Parathyroid adenoma (tissue), 2 donors: ENCODE measurements around the gene NDUFS6.

ENCODE experiments used
- H2AFZ ChIP-seq: fragments of 300-600 bp; sonication (generic); one replicate; pipeline ENCODE4 v1.7.0; 2017; ENCODE audit warnings: antibody characterized with exemption, mild to moderate bottlenecking
- H3K27ac ChIP-seq: fragments of 300-600 bp; sonication (generic); one replicate; pipeline ENCODE4 v1.7.0; 2017
- H3K27me3 ChIP-seq: fragments of 300-600 bp; sonication (generic); one replicate; pipeline ENCODE4 v1.7.0; 2017; ENCODE audit warnings: low read length; ENCODE audit not compliant: control insufficient read depth, insufficient read depth
- H3K36me3 ChIP-seq: fragments of 300-600 bp; sonication (generic); one replicate; pipeline ENCODE4 v1.7.0; 2017; ENCODE audit warnings: low read length; ENCODE audit not compliant: control insufficient read depth, insufficient read depth
- H3K4me1 ChIP-seq: fragments of 300-600 bp; sonication (generic); one replicate; pipeline ENCODE4 v1.7.0; 2017; ENCODE audit warnings: control low read depth
- H3K4me2 ChIP-seq: fragments of 300-600 bp; sonication (generic); one replicate; pipeline ENCODE4 v1.7.0; 2017; ENCODE audit warnings: low read length
- H3K4me3 ChIP-seq: fragments of 300-600 bp; sonication (generic); one replicate; pipeline ENCODE4 v1.7.0; 2017; ENCODE audit warnings: low read depth, low read length
- H3K79me2 ChIP-seq: fragments of 300-600 bp; sonication (generic); one replicate; pipeline ENCODE4 v1.7.0; 2017; ENCODE audit warnings: control low read depth
- H3K9ac ChIP-seq: fragments of 300-600 bp; sonication (generic); one replicate; pipeline ENCODE4 v1.7.0; 2017; ENCODE audit warnings: mild to moderate bottlenecking
- H3K9me3 ChIP-seq: fragments of 300-600 bp; sonication (generic); one replicate; pipeline ENCODE4 v1.7.0; 2017; ENCODE audit warnings: low read length; ENCODE audit not compliant: control insufficient read depth
- TF ChIP-seq, protein P1 (sequence below): fragments of 300-600 bp; sonication (generic); IDR thresholded peaks from one replicate; pipeline ENCODE4 v1.7.0; 2017; ENCODE audit warnings: antibody characterized with exemption, mild to moderate bottlenecking
- donor health status: primary hyperparathyroidism.

NDUFS6 gene

DNA sequence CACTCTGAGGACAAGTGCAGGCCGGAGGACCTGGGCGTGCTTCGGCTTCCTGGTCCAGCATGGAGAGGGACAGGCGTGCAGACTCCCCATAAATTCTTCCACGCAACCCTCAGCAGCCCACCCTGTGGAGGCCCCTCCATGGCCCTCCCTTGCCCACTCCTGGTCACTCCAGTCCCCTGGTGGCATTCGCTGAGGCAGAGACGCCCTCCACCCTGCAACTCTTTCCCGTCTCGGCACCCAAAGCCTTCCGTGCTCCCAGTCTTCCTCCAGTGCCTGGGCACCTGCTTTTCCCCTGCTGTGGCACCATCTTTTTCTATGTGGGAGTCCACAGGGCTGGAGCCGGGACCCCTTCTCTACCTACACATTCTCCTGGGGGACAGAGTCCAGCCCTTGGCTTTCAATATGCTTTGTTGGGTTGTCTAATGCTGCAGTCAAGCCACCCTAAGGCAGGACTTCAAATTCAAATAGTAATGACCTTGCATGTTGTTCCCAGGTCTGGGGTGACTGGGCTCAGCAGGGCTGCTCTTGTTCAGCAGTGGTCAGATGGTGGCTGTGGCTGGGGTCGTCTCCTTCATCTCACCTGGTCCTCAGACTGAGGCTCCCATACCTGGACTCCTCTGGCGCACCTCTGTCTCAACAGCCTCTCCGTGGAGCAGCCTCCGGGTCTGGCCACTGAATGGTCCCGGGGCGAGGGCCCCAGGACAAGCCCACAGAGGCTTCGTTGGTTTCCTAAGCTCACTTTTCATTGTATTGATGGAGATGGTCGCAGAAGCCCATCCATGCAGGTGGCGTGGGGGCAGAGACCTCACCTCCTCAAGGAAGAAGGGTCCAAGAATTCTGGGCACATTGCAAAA, 16.8 kb upstream of the NDUFS6 start:
- H2AFZ ChIP-seq: no peak overlapping the region
- no peak overlapping the region for H3K4me3 ChIP-seq
- no peak overlapping the region for H3K4me2 ChIP-seq
- H3K79me2 ChIP-seq: no peaks in the 10 kb centered on the region
- TF ChIP-seq, protein P1, sequence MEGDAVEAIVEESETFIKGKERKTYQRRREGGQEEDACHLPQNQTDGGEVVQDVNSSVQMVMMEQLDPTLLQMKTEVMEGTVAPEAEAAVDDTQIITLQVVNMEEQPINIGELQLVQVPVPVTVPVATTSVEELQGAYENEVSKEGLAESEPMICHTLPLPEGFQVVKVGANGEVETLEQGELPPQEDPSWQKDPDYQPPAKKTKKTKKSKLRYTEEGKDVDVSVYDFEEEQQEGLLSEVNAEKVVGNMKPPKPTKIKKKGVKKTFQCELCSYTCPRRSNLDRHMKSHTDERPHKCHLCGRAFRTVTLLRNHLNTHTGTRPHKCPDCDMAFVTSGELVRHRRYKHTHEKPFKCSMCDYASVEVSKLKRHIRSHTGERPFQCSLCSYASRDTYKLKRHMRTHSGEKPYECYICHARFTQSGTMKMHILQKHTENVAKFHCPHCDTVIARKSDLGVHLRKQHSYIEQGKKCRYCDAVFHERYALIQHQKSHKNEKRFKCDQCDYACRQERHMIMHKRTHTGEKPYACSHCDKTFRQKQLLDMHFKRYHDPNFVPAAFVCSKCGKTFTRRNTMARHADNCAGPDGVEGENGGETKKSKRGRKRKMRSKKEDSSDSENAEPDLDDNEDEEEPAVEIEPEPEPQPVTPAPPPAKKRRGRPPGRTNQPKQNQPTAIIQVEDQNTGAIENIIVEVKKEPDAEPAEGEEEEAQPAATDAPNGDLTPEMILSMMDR: no peak
- no peaks in the 10 kb centered on the region for H3K9me3 ChIP-seq
- no peaks in the 10 kb centered on the region for H3K4me1 ChIP-seq
- H3K36me3 ChIP-seq: no peaks in the 10 kb centered on the region
- H3K27me3 ChIP-seq: no peaks in the 10 kb centered on the region
- no peak overlapping the region for H3K27ac ChIP-seq
- no peak overlapping the region for H3K9ac ChIP-seq

DNA sequence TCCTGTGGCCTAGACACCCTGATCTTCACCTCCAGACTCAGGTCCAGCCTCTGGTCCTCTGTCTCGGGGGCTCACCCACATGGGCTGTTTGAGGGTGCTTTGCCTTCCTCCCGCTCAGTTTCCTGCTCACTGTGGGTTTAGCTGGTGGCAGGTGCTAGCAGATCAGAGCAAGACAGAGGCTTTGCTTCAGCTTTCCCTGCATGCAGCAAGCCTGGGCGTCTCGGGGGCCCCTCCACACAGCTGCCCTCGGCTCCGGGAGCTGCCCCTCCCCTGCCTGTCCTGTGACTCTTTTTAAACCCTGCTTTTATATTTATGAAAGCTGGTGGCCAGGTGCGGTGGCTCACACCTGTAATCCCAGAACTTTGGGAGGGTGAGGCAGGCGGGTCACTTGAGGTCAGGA, 16.1 kb upstream of the NDUFS6 start:
- H3K4me2 ChIP-seq: no peak overlapping the region
- TF ChIP-seq, protein P1: no peak

DNA sequence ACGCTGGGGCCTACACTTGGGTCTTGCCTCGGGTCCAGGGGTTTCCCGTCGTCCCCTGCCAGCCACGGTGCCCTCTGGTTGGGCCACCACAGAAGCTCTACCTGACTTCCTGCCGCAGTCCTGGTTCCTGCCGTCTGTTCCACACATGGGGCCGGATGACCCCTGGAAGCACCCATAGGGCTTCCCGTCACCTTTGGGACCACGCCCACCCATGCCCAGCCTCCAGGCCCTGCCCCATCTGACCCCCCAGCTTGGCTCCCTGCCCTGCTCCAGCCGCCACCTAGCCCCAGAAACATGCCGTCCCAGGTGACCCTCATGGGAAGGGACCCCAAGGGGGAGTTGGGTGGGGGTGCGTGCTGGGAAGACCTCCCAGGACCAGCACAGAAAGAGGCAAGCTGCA, 15.2 kb upstream of the NDUFS6 start:
- no peaks in the 10 kb centered on the region for H3K79me2 ChIP-seq
- H3K36me3 ChIP-seq: no peaks in the 10 kb centered on the region
- TF ChIP-seq, protein P1: no peak
- no peak overlapping the region for H3K4me3 ChIP-seq
- no peak overlapping the region for H3K9ac ChIP-seq
- no peaks in the 10 kb centered on the region for H3K9me3 ChIP-seq
- no peak overlapping the region for H3K4me2 ChIP-seq
- H3K27me3 ChIP-seq: no peaks in the 10 kb centered on the region
- no peaks in the 10 kb centered on the region for H3K4me1 ChIP-seq
- H3K27ac ChIP-seq: no peak overlapping the region
- H2AFZ ChIP-seq: no peak overlapping the region

More for the DNA sequence above, 16.1 kb upstream of the NDUFS6 start:
- H3K9me3 ChIP-seq: no peaks in the 10 kb centered on the region
- H3K4me3 ChIP-seq: no peak overlapping the region
- no peak overlapping the region for H3K9ac ChIP-seq
- no peaks in the 10 kb centered on the region for H3K36me3 ChIP-seq
- H3K4me1 ChIP-seq: no peaks in the 10 kb centered on the region
- no peak overlapping the region for H3K27ac ChIP-seq
- no peaks in the 10 kb centered on the region for H3K79me2 ChIP-seq
- H2AFZ ChIP-seq: no peak overlapping the region
- H3K27me3 ChIP-seq: no peaks in the 10 kb centered on the region

DNA sequence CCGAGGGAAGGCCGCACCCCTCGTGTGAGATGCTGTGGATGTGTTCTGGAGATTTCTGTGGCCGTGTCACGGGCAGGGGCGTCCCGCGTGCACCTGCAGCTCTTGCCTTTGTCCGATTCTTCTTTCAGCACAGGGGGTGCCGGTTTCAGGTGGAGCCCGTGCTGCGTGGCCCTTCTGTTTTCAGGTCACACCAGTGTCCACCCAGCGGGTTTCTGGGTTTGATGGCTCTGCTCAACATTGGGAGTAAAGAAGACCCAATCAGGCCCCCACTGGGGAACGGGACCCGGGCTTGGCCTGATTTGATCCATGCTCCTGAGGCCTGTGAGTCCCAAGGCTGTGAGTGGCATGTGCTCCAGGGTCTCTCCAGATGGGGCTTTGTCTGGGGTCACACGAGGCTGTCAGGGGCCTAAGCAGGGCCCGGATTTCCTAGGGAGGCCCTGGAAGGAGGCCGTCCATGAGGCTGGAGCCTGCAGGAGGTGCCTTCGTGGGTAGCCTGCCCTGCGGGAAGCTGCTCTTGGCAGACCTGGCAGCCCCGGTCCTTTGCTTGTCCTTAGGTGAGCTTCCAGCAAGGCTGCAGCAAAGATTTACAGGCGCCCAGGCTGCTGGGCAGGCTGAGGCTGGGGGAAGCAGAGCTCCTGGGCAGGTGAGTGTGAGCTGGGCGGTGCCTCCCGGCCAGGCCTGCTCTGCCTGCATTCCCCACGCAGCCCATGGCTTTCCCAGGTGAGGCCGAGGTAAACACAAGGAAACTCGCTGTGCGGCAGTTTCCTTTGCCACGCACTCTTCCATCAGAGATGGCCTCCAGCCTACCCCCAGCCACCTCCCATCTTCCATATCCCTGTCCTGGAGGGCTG, 14.4 kb upstream of the NDUFS6 start:
- H3K36me3 ChIP-seq: no peaks in the 10 kb centered on the region
- no peaks in the 10 kb centered on the region for H3K79me2 ChIP-seq
- H3K9ac ChIP-seq: no peak overlapping the region
- H3K9me3 ChIP-seq: no peaks in the 10 kb centered on the region
- TF ChIP-seq, protein P1: no peak
- no peak overlapping the region for H3K27ac ChIP-seq
- no peaks in the 10 kb centered on the region for H3K27me3 ChIP-seq
- H3K4me2 ChIP-seq: no peak overlapping the region
- H3K4me3 ChIP-seq: no peak overlapping the region
- no peaks in the 10 kb centered on the region for H3K4me1 ChIP-seq
- no peak overlapping the region for H2AFZ ChIP-seq
